Suprapubic skin (tissue), 4 donors: Measurements from ENCODE around the gene MBD6. TPM values are rescaled to one million over a fixed set of nuclear protein-coding genes. Genes with fewer than 3 reads are reported as not detected.

Experiments
- DNase-seq, 2 donors: peaks; one replicate each; pipeline ENCODE4 v3.0.0-alpha.2; 2019; ENCODE audit warnings: low spot score in 2 of 2
- H3K27ac ChIP-seq: fragments of 200-600 bp; sonication (generic); one replicate; pipeline ENCODE4 v1.5.1; 2019
- H3K27me3 ChIP-seq: fragments of 200-600 bp; sonication (generic); one replicate; pipeline ENCODE4 v1.5.1; 2019
- H3K36me3 ChIP-seq: fragments of 200-600 bp; sonication (generic); one replicate; pipeline ENCODE4 v1.5.1; 2019
- H3K4me1 ChIP-seq: fragments of 200-600 bp; sonication (generic); one replicate; pipeline ENCODE4 v1.5.1; 2019
- H3K4me3 ChIP-seq: fragments of 200-600 bp; sonication (generic); one replicate; pipeline ENCODE4 v1.5.1; 2019; ENCODE audit warnings: mild to moderate bottlenecking
- H3K9me3 ChIP-seq: fragments of 200-600 bp; sonication (generic); one replicate; pipeline ENCODE4 v1.5.1; 2019
- EP300 ChIP-seq: sonication (generic); formaldehyde crosslinking; IDR thresholded peaks from one replicate; pipeline ENCODE4 v1.6.1; 2017; ENCODE audit warnings: antibody characterized with exemption
- POLR2A ChIP-seq, 2 donors: fragments of 450-650 bp; IDR thresholded peaks; one replicate each; pipeline ENCODE4 v1.6.1; 2017; ENCODE audit warnings: antibody characterized with exemption in 2 of 2, mild to moderate bottlenecking in 2 of 2, moderate library complexity in 2 of 2
- POLR2AphosphoS5 ChIP-seq, 3 donors: sonication (generic); formaldehyde crosslinking; IDR thresholded peaks; one replicate each; pipeline ENCODE4 v1.6.1; 2017; ENCODE audit warnings: antibody characterized with exemption in 3 of 3
- WGBS: methylation state at CpG from one replicate; pipeline ENCODE4 v1.1.5; 2018; 5-methylcytosine and 5-hydroxymethylcytosine counted together
- total RNA-seq, 4 donors: library from RNA; depleted of rRNA; stranded (reverse); fragments of >200 nt; gene quantifications; one replicate each; pipeline ENCODE4 v1.1.0, GENCODE V29; 2016
- TF ChIP-seq, protein P1 (sequence below), 2 donors: fragments of 200-600 bp in 1 of 2; fragments of 450-650 bp in 1 of 2; sonication (generic) in 1 of 2; IDR thresholded peaks; one replicate each; pipeline ENCODE4 v1.5.1; 2016 to 2019; ENCODE audit warnings: antibody characterized with exemption in 2 of 2, mild to moderate bottlenecking in 1 of 2, moderate library complexity in 1 of 2

The MBD6 gene
- total RNA-seq, 4 donors from 2014 or later, result 24.4 to 92.9 (median 36.8) TPM

DNA sequence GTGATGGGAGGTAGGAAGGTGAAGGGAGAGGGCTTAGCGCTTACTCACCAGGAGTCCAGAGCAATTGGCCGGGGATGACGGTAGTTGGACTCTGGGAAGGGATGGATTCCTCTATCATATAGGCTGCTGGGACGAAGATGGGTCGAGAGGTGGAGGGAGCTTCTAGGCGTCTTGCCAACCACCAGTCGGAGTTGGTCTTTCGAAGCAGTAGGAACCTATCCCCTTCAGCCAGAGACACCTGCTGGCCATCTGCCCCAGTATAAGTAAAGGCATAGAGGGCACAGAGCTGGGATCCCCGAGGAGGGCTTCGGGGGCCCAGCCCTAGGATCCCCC lies 43.6 kb upstream of the MBD6 start:
- no peaks in the 10 kb centered on the region for H3K36me3 ChIP-seq
- H3K9me3 ChIP-seq, result no peaks in the 10 kb centered on the region
- no peak for TF ChIP-seq EP300
- TF ChIP-seq, protein P1, sequence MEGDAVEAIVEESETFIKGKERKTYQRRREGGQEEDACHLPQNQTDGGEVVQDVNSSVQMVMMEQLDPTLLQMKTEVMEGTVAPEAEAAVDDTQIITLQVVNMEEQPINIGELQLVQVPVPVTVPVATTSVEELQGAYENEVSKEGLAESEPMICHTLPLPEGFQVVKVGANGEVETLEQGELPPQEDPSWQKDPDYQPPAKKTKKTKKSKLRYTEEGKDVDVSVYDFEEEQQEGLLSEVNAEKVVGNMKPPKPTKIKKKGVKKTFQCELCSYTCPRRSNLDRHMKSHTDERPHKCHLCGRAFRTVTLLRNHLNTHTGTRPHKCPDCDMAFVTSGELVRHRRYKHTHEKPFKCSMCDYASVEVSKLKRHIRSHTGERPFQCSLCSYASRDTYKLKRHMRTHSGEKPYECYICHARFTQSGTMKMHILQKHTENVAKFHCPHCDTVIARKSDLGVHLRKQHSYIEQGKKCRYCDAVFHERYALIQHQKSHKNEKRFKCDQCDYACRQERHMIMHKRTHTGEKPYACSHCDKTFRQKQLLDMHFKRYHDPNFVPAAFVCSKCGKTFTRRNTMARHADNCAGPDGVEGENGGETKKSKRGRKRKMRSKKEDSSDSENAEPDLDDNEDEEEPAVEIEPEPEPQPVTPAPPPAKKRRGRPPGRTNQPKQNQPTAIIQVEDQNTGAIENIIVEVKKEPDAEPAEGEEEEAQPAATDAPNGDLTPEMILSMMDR (IDR thresholded peaks at IDR 0.05), result no peak
- TF ChIP-seq POLR2A (IDR thresholded peaks at IDR 0.05), result no peak
- TF ChIP-seq POLR2AphosphoS5 (IDR thresholded peaks at IDR 0.05), result no peak
- no peak overlapping the region for H3K4me3 ChIP-seq
- WGBS, result 77% methylated on average over 10 of the region's 10 CpGs
- H3K4me1 ChIP-seq, result peaks cover 17% of the 10 kb centered on the region
- DNase-seq, result no peak
- no peak overlapping the region for H3K27ac ChIP-seq
- H3K27me3 ChIP-seq, result peaks cover 29% of the 10 kb centered on the region

DNA sequence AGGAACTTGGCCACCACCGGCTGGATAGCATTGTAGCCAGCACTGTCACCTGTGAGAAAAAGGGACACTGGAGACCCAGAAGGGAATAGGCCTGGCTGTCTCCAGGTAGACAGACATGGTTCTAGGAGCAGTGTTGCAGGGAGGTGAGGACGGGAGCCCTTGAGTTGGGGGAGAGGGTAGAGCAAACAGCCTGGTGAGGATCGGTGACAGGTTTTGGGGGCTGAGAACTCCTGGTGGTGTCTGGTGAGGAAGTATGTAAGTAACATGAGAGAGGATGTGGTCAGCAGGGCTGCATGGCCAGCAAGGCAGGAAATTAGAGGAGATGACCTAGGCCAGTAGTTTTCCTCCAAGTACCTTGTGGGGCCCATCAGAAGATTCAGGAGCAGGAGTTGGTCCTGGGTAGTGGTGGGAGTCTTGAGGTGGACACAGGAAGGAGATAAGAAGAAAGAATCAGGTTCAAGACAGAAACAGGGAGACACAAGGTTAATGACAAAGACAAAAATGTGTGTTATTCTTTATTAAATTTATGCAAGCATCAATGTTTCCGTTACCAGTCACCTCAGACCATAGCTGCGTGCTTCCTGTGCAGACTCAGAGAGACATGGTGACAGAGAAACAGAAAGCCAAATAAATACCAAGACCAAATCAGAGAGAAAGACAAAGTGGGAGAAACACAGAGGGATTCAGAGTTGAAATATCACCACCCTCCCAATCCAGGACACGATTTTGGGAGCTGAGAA lies 43.1 kb upstream of the MBD6 start, which contains the start of gene ARHGAP9:
Gene ARHGAP9, minus strand, starts transcription at position 491 of the 740 bp plus-strand sequence. Its CDS starts 460 bp downstream, at position 31.
- H3K9me3 ChIP-seq, result no peaks in the 10 kb centered on the region
- no peak within 1 kb of the TSS for H3K4me3 ChIP-seq
- H3K27me3 ChIP-seq, result peaks cover 29% of the 10 kb centered on the region
- H3K36me3 ChIP-seq, result no peaks in the 10 kb centered on the region
- no peak for DNase-seq
- H3K27ac ChIP-seq, result peak within 1 kb of the TSS; percentile 19
- TF ChIP-seq EP300 (no peak), POLR2A (IDR thresholded peaks at IDR 0.05) (no peak), POLR2AphosphoS5 (IDR thresholded peaks at IDR 0.05) (no peak)
- TF ChIP-seq, protein P1 (IDR thresholded peaks at IDR 0.05), result no peak
- WGBS, result 71% methylated on average over 6 of the region's 6 CpGs
- peaks cover 17% of the 10 kb centered on the region for H3K4me1 ChIP-seq

GRCh38 chr12:57481671-57482070 lies 41.0 kb upstream of the MBD6 start:
- TF ChIP-seq POLR2AphosphoS5 (IDR thresholded peaks at IDR 0.05) (no peak), POLR2A (IDR thresholded peaks at IDR 0.05) (no peak), EP300 (no peak)
- TF ChIP-seq, protein P1 (IDR thresholded peaks at IDR 0.05), result no peak
- Histone ChIP-seq H3K9me3 (no peaks in the 10 kb centered on the region), H3K27me3 (peaks cover 9% of the 10 kb centered on the region), H3K27ac (no peak overlapping the region), H3K4me1 (no peaks in the 10 kb centered on the region), H3K36me3 (no peaks in the 10 kb centered on the region), H3K4me3 (no peak overlapping the region)
- no peak for DNase-seq
- 77% methylated on average over 1 of the region's 1 CpG for WGBS

DNA sequence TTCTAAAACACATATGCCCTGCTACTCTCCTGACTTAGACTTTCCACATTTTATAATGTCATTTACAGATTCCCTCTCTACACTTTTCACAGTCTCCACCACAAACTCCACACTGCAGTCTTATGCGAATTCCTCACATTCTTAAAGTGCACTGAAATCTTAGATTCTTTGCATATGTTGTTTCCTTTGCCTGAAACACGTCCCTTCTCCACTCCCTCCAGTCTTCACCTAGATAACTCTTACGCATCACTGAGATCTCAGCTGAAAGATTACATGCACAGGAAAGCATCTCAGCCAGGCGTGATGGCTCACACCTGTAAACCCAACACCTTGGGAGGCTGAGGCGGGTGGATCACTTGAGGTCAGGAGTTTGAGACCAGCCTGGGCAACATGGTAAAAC lies 39.2 kb upstream of the MBD6 start:
- Histone ChIP-seq H3K9me3 (no peaks in the 10 kb centered on the region), H3K36me3 (no peaks in the 10 kb centered on the region), H3K27me3 (no peaks in the 10 kb centered on the region), H3K4me1 (peaks cover 6% of the 10 kb centered on the region), H3K4me3 (no peak overlapping the region), H3K27ac (no peak overlapping the region)
- TF ChIP-seq, protein P1 (IDR thresholded peaks at IDR 0.05), result no peak
- no peak for TF ChIP-seq POLR2AphosphoS5 (IDR thresholded peaks at IDR 0.05)
- no peak for TF ChIP-seq EP300
- no peak for TF ChIP-seq POLR2A (IDR thresholded peaks at IDR 0.05)
- DNase-seq, result no peak
- 59% methylated on average over 5 of the region's 5 CpGs for WGBS

- Histone ChIP-seq H3K27ac (no peak overlapping the region), H3K36me3 (peaks cover 15% of the 10 kb centered on the region), H3K9me3 (no peaks in the 10 kb centered on the region), H3K4me1 (peaks cover 17% of the 10 kb centered on the region), H3K4me3 (no peak overlapping the region), H3K27me3 (no peaks in the 10 kb centered on the region)
- no peak for DNase-seq
- TF ChIP-seq POLR2AphosphoS5 (IDR thresholded peaks at IDR 0.05) (no peak), EP300 (no peak), POLR2A (IDR thresholded peaks at IDR 0.05) (no peak)
- TF ChIP-seq, protein P1 (IDR thresholded peaks at IDR 0.05), result no peak
These were observed 36.9 kb upstream of the MBD6 start for GRCh38 chr12:57485695-57486094.
